ENCODE measurements around the gene ANO4.

The ANO4 gene

DNA sequence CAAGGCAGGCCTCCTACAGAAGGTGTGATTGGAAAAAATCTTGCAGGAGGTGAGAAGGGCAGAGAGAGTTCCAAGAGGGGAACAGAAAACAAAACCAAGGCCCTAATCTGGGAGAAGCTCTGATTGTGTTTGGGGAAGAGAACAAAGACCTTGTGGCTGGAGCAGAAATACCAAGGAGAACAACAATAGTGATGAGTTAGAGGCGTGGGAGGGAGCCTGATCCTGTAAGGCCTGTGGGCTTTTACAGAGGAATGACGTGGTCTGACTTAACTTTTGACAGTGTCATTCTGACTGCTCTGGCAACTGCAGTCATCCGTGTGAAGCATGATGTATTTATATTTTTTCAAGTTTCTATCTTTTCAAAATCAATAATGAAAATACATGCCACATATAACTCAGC lies 200.6 kb downstream of the ANO4 start:
- Histone ChIP-seq H3F3A (ENCODE audit: insufficient read depth) (no peaks in the 10 kb centered on the region), H3K27me3 (ENCODE audit: low read length) (no peaks in the 10 kb centered on the region), H3K36me3 (ENCODE audit: low read length) (no peaks in the 10 kb centered on the region), H3K9me2 (replicated peaks; ENCODE audit: insufficient read depth, low read length) (no peaks in the 10 kb centered on the region), H2AFZ (ENCODE audit: low read depth, low read length, severe bottlenecking) (no peak overlapping the region), H3K9ac (ENCODE audit: low read length) (no peak overlapping the region), H3K4me3 (ENCODE audit: insufficient read depth, low read length, poor library complexity, severe bottlenecking) (no peak overlapping the region), H3K9me3 (ENCODE audit: insufficient read depth, low read length) (no peaks in the 10 kb centered on the region), H3K4me2 (ENCODE audit: low read depth, low read length, poor library complexity, severe bottlenecking) (no peak overlapping the region), H4K20me1 (ENCODE audit: low read depth, low read length) (no peaks in the 10 kb centered on the region), H3K79me2 (ENCODE audit: insufficient read depth, low read length) (no peaks in the 10 kb centered on the region), H3K27ac (ENCODE audit: low read depth, low read length) (no peak overlapping the region)
- TF ChIP-seq, protein P1, sequence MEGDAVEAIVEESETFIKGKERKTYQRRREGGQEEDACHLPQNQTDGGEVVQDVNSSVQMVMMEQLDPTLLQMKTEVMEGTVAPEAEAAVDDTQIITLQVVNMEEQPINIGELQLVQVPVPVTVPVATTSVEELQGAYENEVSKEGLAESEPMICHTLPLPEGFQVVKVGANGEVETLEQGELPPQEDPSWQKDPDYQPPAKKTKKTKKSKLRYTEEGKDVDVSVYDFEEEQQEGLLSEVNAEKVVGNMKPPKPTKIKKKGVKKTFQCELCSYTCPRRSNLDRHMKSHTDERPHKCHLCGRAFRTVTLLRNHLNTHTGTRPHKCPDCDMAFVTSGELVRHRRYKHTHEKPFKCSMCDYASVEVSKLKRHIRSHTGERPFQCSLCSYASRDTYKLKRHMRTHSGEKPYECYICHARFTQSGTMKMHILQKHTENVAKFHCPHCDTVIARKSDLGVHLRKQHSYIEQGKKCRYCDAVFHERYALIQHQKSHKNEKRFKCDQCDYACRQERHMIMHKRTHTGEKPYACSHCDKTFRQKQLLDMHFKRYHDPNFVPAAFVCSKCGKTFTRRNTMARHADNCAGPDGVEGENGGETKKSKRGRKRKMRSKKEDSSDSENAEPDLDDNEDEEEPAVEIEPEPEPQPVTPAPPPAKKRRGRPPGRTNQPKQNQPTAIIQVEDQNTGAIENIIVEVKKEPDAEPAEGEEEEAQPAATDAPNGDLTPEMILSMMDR (IDR thresholded peaks at IDR 0.05; ENCODE audit: insufficient read depth, low read length, poor library complexity, severe bottlenecking), result no peak
- TF ChIP-seq EZH2phosphoT487 (conservative IDR thresholded peaks at IDR 0.05; ENCODE audit: low read length), result no peak

DNA sequence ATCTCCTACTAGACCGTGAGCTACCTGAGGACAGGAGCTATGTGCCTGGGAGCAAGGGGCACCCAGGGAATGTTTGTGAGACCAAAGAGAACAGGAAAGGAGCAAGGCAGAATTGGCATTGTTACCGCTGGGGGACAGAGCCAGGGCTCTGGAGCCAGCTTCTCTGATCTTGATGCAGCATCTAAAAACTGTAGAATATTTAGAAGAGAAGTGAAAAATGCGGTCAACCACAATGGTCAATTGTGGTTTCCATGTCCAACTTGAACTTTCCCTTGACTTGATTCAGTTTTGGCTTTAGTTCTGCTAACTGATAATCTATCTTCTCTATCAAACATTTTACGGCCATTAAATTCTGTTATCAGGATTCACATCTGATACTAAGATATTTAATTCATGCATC lies 201.2 kb downstream of the ANO4 start:
- Histone ChIP-seq H3K27me3 (ENCODE audit: low read length) (no peaks in the 10 kb centered on the region), H3K36me3 (ENCODE audit: low read length) (no peaks in the 10 kb centered on the region), H3K9me3 (ENCODE audit: insufficient read depth, low read length) (no peaks in the 10 kb centered on the region), H4K20me1 (ENCODE audit: low read depth, low read length) (no peaks in the 10 kb centered on the region), H3K79me2 (ENCODE audit: insufficient read depth, low read length) (no peaks in the 10 kb centered on the region), H3K9me2 (replicated peaks; ENCODE audit: insufficient read depth, low read length) (no peaks in the 10 kb centered on the region), H3F3A (ENCODE audit: insufficient read depth) (no peaks in the 10 kb centered on the region), H3K4me2 (ENCODE audit: low read depth, low read length, poor library complexity, severe bottlenecking) (no peak overlapping the region), H3K9ac (ENCODE audit: low read length) (no peak overlapping the region), H2AFZ (ENCODE audit: low read depth, low read length, severe bottlenecking) (no peak overlapping the region), H3K4me3 (ENCODE audit: insufficient read depth, low read length, poor library complexity, severe bottlenecking) (no peak overlapping the region), H3K27ac (ENCODE audit: low read depth, low read length) (no peak overlapping the region)
- TF ChIP-seq, protein P1 (IDR thresholded peaks at IDR 0.05; ENCODE audit: insufficient read depth, low read length, poor library complexity, severe bottlenecking), result no peak
- TF ChIP-seq EZH2phosphoT487 (conservative IDR thresholded peaks at IDR 0.05; ENCODE audit: low read length), result no peak

DNA sequence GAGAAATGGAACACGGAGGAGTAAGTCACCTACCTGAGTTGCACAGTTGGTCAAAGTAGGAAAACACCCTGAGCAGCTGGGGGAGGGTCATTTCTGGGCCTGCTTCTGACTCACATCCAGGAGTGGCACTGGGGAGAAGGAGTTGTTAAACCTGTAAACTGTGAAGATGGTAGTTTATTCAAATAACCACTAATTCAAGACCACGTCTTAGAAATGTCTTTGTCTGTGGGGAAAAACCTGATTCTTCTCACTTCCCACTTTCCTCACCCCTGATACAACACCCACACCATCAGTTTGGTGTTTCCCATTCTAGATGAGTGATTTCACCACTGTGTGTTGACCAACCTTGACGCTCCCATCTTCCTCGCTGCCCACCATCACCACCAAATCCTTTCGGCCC lies 207.1 kb downstream of the ANO4 start:
- no peaks in the 10 kb centered on the region for H3K27me3 ChIP-seq (ENCODE audit: low read length)
- H4K20me1 ChIP-seq (ENCODE audit: low read depth, low read length), result no peaks in the 10 kb centered on the region
- no peaks in the 10 kb centered on the region for H3K36me3 ChIP-seq (ENCODE audit: low read length)
- no peak overlapping the region for H3K4me2 ChIP-seq (ENCODE audit: low read depth, low read length, poor library complexity, severe bottlenecking)
- no peaks in the 10 kb centered on the region for H3F3A ChIP-seq (ENCODE audit: insufficient read depth)
- no peak overlapping the region for H2AFZ ChIP-seq (ENCODE audit: low read depth, low read length, severe bottlenecking)
- H3K79me2 ChIP-seq (ENCODE audit: insufficient read depth, low read length), result no peaks in the 10 kb centered on the region
- no peaks in the 10 kb centered on the region for H3K9me3 ChIP-seq (ENCODE audit: insufficient read depth, low read length)
- H3K9me2 ChIP-seq (replicated peaks; ENCODE audit: insufficient read depth, low read length), result no peaks in the 10 kb centered on the region
- no peak for TF ChIP-seq EZH2phosphoT487 (conservative IDR thresholded peaks at IDR 0.05; ENCODE audit: low read length)
- TF ChIP-seq, protein P1 (IDR thresholded peaks at IDR 0.05; ENCODE audit: insufficient read depth, low read length, poor library complexity, severe bottlenecking), result no peak
- no peak overlapping the region for H3K9ac ChIP-seq (ENCODE audit: low read length)
- no peak overlapping the region for H3K4me3 ChIP-seq (ENCODE audit: insufficient read depth, low read length, poor library complexity, severe bottlenecking)
- H3K27ac ChIP-seq (ENCODE audit: low read depth, low read length), result no peak overlapping the region

All from SU-DHL-6 (cell line).